ENCODE data around the gene IL1RAPL2.

IL1RAPL2 gene

DNA sequence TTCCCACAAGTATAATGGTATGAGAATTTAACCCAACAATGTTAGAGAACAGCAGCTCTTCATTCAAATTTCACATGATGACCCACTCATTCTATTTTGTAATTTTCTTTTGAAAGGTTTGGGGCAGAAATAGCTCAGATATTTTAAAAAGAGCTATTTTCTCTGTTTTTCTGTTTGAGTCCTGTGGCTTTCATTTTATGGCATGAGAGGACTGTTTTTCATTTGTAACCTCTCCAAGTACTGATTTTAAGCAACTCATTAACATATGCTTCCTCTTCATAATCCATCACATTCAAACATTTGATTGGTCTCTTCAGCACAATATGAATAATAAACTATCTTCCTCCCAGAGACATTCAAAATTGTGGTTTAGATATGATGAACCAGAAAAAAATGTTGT lies 783.5 kb downstream of the IL1RAPL2 start:
- in situ Hi-C loops (cut with MboI; ENCODE audit: low sequenced_read_pairs), result no loop called here

- in situ Hi-C loops (cut with MboI; ENCODE audit: low sequenced_read_pairs), result no loop called here
These were observed 809.8 kb downstream of the IL1RAPL2 start for GRCh38 chrX:105375816-105376215.

- in situ Hi-C loops (cut with MboI; ENCODE audit: low sequenced_read_pairs), result no loop called here
These were observed 858.7 kb downstream of the IL1RAPL2 start for GRCh38 chrX:105424729-105425128.

GRCh38 chrX:105451401-105451800 lies 885.4 kb downstream of the IL1RAPL2 start:
- in situ Hi-C loops (cut with MboI; ENCODE audit: low sequenced_read_pairs), result no loop called here

GRCh38 chrX:105458846-105459245 lies 892.8 kb downstream of the IL1RAPL2 start:
- in situ Hi-C loops (cut with MboI; ENCODE audit: low sequenced_read_pairs), result no loop called here

DNA sequence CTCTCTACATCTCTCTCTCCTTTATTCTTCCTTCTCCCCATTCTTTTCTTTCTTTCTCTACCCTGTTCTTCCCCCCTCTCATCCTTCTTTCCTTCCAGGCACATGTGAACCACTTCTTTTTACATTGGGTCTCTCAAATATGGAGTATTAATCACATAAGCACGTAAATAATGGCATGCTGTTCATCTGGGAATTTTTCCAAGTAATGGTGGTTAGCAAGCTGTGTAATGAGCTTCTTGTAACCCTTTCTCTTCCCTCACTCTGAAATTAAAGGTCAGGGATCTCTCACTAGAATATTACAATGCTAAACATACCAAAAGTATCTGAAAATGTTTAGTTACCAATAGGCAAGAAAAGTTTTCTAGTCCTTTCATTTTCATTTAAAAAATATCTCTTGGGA lies 894.4 kb downstream of the IL1RAPL2 start:
- in situ Hi-C loops (cut with MboI; ENCODE audit: low sequenced_read_pairs), result no loop called here

DNA sequence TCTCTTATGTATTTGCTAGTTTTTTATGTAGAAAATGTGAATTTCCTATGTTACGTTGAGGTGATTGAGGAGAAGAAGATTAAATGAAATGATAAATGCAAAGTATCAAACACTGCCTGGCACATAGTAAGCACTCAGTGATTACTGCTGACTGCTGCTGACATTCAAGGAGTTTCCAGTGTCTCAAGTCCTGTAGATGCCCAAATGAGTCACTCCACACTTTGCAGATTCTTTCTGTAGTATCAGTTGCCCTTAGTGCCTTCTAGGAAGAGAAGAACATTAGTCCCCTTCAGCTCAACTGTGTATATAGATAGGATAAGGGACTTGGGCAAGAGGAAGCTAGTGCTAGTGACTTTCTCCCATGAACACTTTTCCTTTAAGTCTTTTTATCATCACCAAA lies 895.0 kb downstream of the IL1RAPL2 start:
- in situ Hi-C loops (cut with MboI; ENCODE audit: low sequenced_read_pairs), result no loop called here

- in situ Hi-C loops (cut with MboI; ENCODE audit: low sequenced_read_pairs), result no loop called here
These were observed 896.2 kb downstream of the IL1RAPL2 start for GRCh38 chrX:105462186-105462585.

DNA sequence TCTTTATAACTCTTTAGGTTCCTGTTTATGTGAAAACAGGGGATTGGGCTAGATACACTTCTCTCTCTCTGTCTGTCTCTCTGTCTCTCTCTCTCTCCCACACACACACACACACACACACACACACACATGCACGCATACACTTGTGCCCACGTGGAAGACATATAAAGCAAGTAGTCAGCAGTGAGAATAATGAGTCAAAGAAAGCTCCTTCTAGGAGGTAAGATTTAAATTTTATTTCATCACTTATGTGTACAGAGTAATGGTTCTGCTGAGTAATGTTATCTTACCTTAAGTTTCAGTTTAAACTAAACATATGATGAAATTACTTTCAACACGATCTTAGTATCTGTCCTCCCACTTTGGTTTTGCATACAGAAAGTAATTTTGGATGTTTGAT lies 897.5 kb downstream of the IL1RAPL2 start:
- in situ Hi-C loops (cut with MboI; ENCODE audit: low sequenced_read_pairs), result no loop called here

DNA sequence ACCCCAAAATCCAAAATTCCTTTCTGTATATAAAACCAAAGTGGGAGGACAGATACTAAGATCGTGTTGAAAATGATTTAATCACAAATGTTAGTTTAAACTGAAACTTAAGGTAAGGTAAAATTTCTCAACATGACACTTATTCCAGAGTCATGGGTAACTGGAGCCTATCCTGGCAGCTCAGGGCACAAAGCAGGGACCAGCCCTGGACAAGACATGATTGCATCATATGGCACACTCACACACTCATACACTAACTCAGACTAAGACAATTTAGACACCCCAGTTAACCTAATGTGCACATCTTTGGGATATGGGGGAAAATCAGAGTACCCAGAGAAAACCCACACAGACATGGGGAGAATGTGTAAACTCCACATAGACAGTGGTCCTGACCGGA lies 898.6 kb downstream of the IL1RAPL2 start:
- in situ Hi-C loops (cut with MboI; ENCODE audit: low sequenced_read_pairs), result no loop called here

- in situ Hi-C loops (cut with MboI; ENCODE audit: low sequenced_read_pairs), result no loop called here
These were observed 902.7 kb downstream of the IL1RAPL2 start for GRCh38 chrX:105468741-105469140.

DNA sequence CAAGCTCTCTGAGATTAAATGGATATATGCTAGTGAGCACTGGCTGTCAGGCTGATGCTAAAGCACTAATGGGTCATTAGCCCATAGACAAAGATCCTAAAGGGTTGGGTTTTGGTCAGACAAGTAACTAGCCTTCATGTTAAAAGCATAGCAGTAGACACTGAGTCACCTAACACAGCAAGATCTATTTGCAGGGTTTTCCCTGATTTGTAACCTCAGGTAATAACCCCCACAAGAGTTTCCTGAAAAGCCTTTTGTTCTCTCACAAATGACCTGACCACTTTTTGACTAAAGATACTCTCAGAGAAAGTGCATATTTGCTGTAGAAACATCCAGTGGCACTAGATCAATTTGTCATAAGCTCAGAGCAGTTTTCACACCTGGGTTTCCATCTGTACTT lies 905.6 kb downstream of the IL1RAPL2 start:
- in situ Hi-C loops (cut with MboI; ENCODE audit: low sequenced_read_pairs), result no loop called here

- in situ Hi-C loops (cut with MboI; ENCODE audit: low sequenced_read_pairs), result no loop called here
These were observed 909.8 kb downstream of the IL1RAPL2 start for GRCh38 chrX:105475801-105476200.

- in situ Hi-C loops (cut with MboI; ENCODE audit: low sequenced_read_pairs), result no loop called here
These were observed 911.4 kb downstream of the IL1RAPL2 start for GRCh38 chrX:105477351-105477750.

- in situ Hi-C loops (cut with MboI; ENCODE audit: low sequenced_read_pairs), result no loop called here
These were observed 914.8 kb downstream of the IL1RAPL2 start for GRCh38 chrX:105480646-105481310.

DNA sequence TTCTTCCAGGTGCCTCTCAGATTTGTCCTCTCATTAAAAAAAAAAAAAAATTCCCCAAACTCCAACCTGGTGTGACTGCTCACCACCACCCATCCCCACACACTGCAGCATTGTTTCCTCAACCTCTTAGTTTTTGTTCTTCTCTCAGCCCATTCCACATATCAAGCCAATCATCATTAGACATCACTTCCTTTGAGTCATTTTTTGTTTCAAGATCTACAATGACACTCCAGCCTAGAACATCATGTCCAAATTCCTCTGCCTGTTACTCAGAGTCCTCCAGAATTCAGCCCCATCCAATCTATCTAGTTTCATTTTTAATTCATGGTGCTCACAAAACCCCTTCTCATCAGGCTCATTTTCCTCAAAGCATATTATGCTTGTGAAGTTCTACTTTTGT lies 917.0 kb downstream of the IL1RAPL2 start:
- in situ Hi-C loops (cut with MboI; ENCODE audit: low sequenced_read_pairs), result no loop called here

- in situ Hi-C loops (cut with MboI; ENCODE audit: low sequenced_read_pairs), result no loop called here
These were observed 922.7 kb downstream of the IL1RAPL2 start for GRCh38 chrX:105488716-105489115.

DNA sequence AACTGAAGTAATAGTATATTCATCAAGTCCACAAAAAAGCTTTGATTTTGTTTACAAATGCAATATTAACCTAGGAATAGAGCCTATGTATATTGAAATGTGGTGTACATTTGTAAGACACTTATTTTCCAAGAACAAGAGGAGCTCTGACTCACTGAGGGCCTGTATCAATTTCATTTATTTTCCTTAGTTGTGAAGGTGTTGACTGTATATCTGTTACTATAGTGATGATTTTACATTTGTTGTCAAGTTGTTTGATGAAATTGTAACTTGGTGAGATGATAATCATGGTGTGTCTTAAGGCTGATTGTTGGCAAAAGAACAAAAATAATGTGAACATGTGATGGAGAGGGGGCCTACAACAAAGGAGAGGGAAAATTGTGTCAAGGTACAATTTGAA lies 929.4 kb downstream of the IL1RAPL2 start:
- in situ Hi-C loops (cut with MboI; ENCODE audit: low sequenced_read_pairs), result no loop called here

DNA sequence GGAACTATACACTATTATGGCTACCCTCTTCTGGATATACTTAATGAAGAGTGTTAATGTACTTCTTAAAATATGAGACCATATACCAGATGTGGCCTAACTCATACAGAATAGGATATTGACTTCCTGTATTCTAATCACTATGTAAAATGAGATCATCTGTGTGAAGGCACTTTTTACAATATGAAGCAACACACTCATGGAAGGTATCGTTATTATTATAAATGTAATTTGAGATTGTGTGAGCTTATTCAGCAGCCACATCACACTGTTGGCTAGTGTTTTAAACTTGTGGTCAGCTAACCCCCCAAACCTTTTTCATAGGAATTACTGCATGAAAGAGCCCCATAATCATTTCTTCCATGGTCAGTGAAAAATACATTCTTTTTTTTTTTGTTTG lies 936.3 kb downstream of the IL1RAPL2 start:
- in situ Hi-C loops (cut with MboI; ENCODE audit: low sequenced_read_pairs), result no loop called here

DNA sequence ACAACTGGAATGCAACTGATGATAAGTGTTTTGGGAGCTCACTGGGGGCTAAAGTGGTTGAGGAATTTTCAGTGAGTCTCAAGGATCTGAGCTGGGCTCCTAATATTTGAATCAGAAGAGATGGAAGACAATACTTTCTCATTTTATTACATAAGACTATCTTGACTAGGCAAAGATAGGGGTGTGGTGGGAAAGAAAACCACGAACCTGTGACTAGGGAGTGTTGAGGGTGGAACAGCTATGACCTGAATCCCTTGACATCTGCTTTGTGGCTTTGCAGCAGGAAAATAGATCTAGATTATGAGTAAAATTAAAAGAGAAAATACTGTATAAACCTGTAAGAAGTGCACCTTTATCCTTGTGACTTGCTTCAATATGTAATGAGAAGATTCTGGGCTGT lies 949.6 kb downstream of the IL1RAPL2 start:
- in situ Hi-C loops (cut with MboI; ENCODE audit: low sequenced_read_pairs), result no loop called here

GRCh38 chrX:105526431-105526830 lies 960.4 kb downstream of the IL1RAPL2 start:
- in situ Hi-C loops (cut with MboI; ENCODE audit: low sequenced_read_pairs), result no loop called here

GRCh38 chrX:105527759-105528158 lies 961.8 kb downstream of the IL1RAPL2 start:
- in situ Hi-C loops (cut with MboI; ENCODE audit: low sequenced_read_pairs), result no loop called here

- in situ Hi-C loops (cut with MboI; ENCODE audit: low sequenced_read_pairs), result no loop called here
These were observed 968.0 kb downstream of the IL1RAPL2 start for GRCh38 chrX:105533951-105534350.

Measured in HL-60/S4 (cell line).